Activated CD4-positive, alpha-beta T cell treated with anti-CD3 and anti-CD28 coated beads for 48 hours (primary cell): Measurements from ENCODE around the gene WWTR1.

Experiments
- DNase-seq: peaks from one replicate; pipeline ENCODE4 v3.0.0-alpha.2; 2020

The WWTR1 gene

GRCh38 chr3:149523512-149524299 lies 134.1 kb downstream of the WWTR1 start:
- DNase-seq: no peak

GRCh38 chr3:149519912-149520311 lies 137.9 kb downstream of the WWTR1 start:
- no peak for DNase-seq

GRCh38 chr3:149516920-149517319 lies 140.9 kb downstream of the WWTR1 start:
- no peak for DNase-seq

GRCh38 chr3:149515249-149515648 lies 142.6 kb downstream of the WWTR1 start:
- DNase-seq: no peak

- no peak for DNase-seq
Measured at GRCh38 chr3:149514471-149514870, 143.4 kb downstream of the WWTR1 start.

- DNase-seq: peak; percentile 42
Measured at GRCh38 chr3:149512073-149512782, 145.6 kb downstream of the WWTR1 start.

- no peak for DNase-seq
Measured at GRCh38 chr3:149511040-149511626, 146.7 kb downstream of the WWTR1 start.

GRCh38 chr3:149510480-149510879 lies 147.3 kb downstream of the WWTR1 start:
- DNase-seq: no peak

GRCh38 chr3:149509526-149509925 lies 148.3 kb downstream of the WWTR1 start:
- no peak for DNase-seq

- no peak for DNase-seq
Measured at GRCh38 chr3:149507491-149508324, 150.1 kb downstream of the WWTR1 start.

GRCh38 chr3:149506965-149507364 lies 150.9 kb downstream of the WWTR1 start:
- DNase-seq: no peak

GRCh38 chr3:149506540-149506939 lies 151.3 kb downstream of the WWTR1 start:
- DNase-seq: no peak

GRCh38 chr3:149502438-149502837 lies 155.4 kb downstream of the WWTR1 start:
- DNase-seq: no peak

GRCh38 chr3:149501524-149501923 lies 156.3 kb downstream of the WWTR1 start:
- no peak for DNase-seq

- no peak for DNase-seq
Measured at GRCh38 chr3:149497966-149498670, 159.7 kb downstream of the WWTR1 start.

GRCh38 chr3:149496891-149497290 lies 160.9 kb downstream of the WWTR1 start:
- DNase-seq: no peak

- DNase-seq: no peak
Measured at GRCh38 chr3:149495581-149496125, 162.2 kb downstream of the WWTR1 start.

- no peak for DNase-seq
Measured at GRCh38 chr3:149494759-149495580, 162.9 kb downstream of the WWTR1 start.

GRCh38 chr3:149494022-149494758 lies 163.6 kb downstream of the WWTR1 start:
- DNase-seq: peak; percentile 63

- no peak for DNase-seq
Measured at GRCh38 chr3:149493315-149494021, 164.4 kb downstream of the WWTR1 start.
